ENCODE results near the gene PCDH1.

Gene PCDH1

DNA sequence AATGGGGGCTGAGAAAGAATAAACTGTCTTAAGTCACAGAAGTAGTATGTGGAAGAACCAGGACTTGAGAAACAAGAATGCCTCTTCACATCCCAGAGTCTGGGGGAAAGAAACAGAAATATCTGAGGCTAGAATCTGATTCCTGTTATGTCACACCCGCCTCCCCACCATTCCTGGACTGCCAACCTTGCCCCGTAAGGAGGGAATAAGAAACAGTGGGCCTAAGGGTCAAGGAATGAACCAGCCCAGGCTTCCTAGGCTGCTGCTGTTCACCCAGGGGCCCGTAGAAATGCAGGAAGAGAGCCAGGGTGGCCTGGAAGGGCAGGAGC, 4.3 kb downstream of the PCDH1 start:
- no peak for DNase-seq (ENCODE audit: low read depth)

DNA sequence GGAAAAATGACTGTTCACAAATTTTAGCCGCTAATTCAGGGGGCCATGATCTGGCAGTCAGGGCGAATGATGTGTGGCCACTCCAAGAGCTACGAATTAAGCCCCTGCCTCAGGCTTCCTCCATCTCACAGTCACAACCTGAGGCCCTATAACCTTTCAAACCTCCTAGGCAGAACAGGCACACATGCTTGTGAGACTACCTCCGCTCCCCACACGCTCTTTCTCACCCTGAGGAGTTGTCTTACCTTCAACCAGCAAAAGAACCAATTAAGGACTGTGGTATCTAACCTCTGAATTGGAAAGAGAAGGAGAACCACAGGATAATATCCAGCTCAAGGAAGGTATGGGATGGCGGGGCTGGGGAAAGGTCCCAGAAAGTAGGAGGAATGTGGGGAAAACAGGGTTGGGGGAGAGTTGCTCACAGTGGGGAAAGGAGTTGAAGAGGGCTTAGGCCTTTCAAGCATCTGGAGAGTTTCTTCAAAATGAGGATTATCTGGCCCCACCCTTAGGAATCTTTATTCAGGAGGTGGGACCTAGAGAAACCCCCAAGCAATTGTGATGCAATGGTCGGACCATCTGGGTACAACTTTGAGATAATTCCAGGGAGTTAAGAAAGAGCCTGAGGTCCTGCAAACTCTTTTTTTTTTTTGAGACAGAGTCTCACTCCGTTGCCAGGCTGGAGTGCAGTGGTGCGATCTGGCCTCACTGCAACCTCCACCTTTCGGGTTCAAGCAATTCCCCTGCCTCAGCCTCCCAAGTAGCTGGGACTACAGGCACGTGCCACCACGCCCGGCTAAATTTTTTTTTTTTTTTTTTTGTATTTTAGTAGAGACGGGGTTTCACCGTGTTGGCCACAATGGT, 5.5 kb downstream of the PCDH1 start:
- DNase-seq (ENCODE audit: low read depth), result no peak

DNA sequence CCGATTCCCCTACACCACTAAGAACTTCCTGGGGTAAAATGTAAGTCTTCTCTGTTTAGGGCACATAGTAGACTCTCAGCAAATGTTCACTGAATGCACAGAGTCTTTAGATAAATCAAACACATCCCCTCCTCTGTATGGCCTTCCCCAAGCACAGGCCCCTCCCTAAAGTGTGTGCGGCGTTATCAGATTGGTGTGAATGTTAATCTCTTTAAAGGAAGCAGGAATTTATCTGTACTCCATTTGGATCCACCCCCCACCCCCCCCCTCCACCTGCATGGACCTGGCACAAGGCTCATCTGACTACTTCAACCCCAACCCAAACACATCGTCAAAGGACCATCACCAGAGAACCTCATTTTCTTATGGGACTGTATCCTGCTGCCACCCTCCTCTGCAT, 6.3 kb downstream of the PCDH1 start:
- DNase-seq (ENCODE audit: low read depth), result no peak

DNA sequence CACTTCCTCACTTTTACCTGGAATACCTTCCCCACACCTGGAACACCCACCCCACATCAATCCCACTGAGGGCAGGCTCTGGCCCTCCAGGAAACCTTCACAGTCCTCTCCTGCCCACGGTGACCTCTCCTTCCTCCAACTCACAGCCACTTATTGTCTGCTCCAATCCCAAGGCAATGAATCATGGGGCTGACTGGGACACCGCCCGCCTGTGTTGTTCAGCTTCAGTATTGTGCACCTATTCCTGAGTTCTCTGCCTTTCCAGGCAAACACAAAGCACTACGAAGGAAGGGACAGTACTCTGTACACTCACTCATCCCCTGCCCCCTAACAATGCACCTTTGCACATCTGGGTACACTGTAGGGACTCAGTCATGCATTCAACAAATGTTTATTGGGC, 7.3 kb downstream of the PCDH1 start:
- no peak for DNase-seq (ENCODE audit: low read depth)

DNA sequence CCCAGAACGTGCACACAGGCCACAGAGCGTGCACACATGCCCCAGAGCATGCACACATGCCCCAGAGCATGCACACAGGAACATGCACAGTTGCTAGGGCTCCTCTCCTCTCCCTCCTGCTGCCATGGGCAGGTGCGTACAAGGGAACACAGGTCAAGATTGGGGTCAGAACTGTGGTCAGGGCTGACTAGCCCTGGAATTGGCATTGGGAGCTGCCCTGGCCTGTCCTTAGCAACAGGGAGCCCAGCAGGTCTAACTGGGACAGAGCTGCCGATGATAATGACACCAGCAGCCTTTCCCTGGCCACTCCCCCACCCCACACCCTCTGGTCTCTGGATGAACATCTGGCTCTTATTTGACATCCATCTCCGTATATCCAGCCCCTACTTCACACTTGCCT, 8.0 kb downstream of the PCDH1 start:
- no peak for DNase-seq (ENCODE audit: low read depth)

DNA sequence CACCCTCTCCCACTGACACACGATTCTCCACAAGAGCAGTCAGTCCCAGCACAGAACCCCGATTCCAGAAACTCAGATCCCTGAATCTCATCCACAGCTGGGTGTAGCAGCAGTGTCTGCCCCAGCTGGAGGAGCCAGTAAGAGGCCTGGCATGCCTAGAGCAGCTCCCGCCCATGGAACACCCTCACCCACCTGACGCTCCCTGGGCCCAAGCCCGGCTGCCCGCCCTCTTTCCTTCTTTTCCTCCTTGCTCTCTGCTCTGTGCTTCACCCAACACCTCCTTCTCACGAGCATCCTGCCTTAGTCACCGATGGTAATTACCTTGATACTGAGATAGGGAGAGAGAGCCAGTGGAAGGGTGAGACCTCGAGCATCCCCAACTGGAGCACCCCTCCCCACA, 8.7 kb downstream of the PCDH1 start:
- no peak for DNase-seq (ENCODE audit: low read depth)

DNA sequence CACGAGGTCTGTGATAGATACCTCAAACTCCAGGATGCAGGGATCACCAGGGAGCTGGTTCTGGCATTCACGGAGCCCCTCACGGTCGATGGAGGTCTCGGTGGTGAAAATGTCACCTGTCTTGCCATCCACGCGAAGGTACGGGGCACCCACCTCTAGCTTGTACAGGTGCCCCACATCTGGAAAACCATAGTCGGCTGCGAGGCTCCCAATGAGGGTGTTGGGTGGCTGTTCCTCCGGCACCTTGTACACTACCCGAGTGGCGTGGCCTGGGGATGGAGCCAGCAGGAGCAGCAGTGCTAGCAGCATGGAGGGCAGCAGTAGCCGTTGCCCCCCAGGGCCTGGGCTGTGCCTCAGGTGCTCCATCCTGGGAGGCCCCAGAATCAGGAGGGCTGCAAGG, 9.2 kb downstream of the PCDH1 start:
- DNase-seq (ENCODE audit: low read depth), result no peak

DNA sequence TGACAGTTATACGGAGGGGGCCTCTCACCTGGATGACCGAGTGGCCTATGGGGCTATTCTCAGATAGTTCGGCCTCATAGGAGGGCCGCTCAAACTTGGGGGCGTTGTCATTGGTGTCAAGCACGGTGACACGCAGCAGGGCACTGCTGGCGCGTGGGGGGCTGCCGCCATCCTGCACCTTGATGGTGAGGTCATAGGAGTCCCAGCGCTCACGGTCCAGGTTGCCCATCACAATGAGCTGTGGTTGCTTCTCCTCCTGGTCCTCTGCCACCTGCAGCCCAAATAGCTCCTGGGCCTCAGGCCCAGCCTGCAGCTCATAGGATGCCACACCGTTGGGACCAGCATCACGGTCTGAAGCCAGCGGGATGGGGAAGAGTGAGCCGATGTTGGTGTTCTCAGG, 9.7 kb downstream of the PCDH1 start:
- no peak for DNase-seq (ENCODE audit: low read depth)

DNA sequence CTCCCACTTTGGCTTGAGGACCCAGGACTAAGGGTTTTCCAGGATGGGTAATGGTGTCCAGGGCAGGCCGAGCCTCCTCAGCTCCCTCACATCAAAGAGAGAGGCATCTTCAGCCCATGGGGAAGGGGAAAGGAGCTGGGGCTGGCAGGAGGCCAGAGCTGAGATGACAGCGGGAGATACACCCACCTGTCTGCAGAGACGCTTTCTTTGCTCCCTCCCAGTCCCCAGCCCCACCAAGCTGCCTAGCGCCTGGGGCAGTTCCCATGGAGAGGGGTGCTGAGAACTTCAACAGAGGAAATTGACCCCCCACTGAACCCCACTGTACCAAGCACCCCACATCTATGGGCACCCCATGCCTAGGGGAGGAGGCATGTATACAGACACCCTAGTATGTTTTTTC, 10.6 kb downstream of the PCDH1 start:
- no peak for DNase-seq (ENCODE audit: low read depth)

DNA sequence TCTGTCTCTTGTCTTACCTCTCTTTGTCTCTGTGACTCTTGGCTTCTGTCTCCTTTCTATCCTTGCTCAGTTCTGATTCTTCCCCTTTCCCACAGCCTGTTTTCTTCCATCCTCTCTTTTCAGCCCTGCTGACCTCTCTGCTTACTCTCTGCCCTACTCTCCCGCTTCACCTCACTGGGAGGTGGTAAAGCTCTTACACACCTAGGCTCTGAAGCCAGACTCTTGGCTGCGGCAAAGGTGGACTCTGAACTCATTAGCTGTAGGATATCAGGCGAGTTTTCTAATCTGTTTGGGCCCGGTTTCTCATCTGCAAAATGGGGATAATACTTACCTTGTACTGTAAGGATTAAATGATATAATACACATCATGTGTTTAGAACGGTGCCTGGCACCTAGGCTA, 11.1 kb downstream of the PCDH1 start:
- DNase-seq (ENCODE audit: low read depth), result no peak

DNA sequence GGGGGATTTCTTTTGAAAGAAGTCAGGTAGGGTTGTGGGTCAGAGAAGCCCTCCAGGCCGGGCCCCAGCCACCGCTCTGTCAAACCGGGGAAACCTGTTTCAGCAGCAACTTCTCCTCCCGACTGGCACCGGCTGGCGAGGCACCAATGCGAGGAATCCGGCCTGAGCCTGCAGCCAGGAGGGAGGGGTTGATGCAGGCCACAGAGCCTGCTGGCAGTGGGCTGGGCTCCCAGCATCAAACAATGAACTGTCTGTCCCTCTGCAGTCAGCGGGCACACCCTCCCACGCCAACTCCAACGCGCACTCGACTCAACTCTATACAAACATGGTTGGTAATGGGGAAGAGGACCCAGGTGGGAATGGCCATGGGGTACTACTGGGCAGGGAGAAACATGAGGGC, 12.1 kb downstream of the PCDH1 start:
- no peak for DNase-seq (ENCODE audit: low read depth)

DNA sequence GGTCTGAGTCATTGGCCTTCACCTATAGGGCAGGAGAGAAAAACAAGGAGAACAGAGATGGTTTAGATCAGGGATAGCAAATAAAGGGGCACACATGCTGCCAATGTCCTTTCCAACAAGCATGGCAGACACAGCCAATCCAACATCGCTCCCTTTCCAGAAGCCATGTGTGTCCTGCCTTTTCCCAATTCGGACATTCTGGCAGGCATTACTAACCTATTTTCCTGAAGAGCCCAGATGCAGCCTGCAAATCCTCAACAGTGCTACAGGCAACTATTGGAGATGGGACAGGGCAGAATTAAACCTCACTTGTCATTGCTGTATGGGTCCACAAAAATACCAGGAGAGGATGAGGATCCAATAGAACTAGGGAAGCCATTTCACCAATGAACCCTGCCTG, 12.8 kb downstream of the PCDH1 start:
- DNase-seq (ENCODE audit: low read depth), result no peak

DNA sequence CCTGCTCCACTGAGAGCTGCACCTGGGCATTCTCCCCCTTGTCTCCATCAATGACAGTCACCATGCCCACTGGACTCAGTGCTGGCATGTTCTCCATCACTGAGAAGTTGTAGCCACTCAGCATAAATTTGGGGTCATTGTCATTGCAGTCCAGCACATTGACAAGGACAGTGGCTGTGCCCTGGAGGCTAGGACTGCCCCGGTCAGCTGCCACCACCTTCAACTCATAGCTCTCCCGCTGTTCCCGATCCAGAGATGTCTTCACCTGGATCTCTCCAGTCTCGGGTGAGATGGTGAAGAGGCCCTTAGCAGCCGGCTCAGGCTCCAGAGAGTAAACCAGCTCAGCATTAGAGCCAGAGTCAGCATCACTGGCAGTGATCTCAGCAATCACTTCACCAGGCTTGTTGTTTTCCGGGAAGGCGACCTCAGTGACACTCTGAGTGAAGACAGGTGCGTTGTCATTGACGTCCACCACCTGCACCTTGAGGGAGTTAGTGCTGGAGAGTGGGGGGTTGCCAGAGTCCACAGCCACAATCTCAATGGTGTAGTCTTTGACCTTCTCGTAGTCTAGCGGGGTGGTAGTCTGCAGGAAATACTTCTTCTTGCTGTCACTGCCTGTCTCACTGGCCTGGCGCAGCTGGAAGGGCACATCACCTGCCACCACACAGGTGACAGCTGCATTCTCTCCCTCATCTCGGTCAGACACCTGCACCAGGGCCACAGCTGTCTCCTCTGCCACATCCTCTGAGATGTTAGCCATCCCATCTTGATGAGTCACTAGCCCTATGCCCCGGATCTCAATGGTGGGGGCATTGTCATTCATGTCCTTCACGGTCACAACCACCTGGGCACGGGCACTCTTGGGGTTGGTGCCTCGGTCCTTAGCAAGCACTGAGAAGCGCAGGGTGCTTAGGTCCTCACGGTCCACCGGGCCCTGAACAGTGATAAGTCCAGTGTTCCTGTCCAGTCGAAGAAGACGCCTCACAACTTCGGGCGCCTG, 13.5 kb downstream of the PCDH1 start:
- DNase-seq (ENCODE audit: low read depth), result no peak

DNA sequence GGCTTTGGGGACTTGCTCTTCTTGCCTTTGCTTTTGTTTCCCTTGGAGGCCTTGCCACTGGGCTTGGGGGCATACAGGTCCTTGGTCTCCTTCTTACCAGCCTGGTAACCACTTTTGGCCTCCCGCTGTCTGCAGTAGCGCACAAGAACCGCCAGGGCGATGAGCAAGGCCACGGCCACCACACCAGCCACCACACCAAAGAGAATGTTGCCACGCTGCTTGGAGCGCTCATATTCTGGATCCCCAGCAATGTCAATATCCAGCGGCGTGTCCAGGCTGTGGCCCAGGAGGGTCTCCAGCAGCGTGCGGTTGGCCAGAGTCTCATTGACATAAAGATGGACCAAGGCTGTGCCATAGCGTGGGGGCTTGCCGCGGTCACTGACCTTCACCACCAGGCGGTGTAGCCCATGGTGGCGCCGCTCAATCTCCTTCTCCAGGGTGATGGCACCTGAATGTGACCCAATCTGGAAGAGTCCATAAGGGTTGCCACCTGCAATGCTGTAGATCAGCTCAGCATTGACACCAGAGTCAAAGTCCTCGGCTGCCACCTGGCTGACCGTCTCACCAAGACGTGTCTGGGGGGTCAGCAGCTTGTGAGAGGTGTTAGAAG, 14.5 kb downstream of the PCDH1 start:
- no peak for DNase-seq (ENCODE audit: low read depth)

DNA sequence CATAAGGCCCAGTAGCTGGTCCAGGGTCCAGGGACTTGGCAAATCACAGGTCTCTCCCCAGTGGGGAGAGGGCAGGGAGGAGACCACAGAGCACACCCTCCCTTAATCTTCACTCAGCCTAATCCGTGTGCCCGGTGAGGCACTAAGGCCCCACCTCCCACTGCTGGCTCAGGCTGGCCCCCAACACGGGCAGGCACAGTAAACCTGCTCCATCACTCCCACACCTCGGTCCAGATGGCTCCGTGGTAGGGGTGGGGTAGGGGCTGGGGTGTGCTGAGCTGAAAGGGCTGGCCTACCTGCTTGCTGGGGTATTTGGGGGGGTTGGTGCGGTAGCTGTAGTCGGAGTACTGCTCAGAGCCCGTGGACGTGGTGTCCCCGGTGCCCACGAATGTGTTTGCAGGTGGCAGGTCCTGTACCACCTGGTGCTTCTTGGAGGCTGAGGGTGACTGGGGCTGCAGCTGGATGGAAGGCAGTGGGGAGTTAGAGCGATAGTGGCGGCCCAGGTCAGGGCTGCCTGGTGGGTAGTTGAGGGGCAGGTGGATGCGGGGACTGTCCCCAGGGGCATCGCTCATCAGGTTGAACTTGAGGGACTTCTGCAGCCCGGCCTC, 15.2 kb downstream of the PCDH1 start:
- DNase-seq (ENCODE audit: low read depth), result no peak

DNA sequence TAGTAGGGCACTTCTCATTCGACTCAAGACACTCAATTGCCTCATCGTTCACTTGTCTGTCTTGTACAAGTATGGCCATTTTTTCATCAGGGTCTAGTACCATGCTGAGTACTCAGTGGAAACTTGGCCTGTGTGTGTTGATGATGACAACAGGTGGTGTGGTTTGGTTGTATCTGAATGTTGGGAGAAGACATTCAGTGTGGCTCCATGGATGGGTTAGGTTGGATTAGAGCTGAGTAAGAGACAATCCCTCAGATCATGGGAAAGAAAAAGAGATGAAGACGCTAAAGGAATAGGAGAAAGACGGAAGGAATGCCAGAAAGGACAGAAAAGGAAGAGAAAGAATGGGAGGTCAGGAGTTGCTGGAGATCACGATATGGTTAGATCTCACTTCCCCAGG, 17.0 kb downstream of the PCDH1 start:
- DNase-seq (ENCODE audit: low read depth), result no peak

DNA sequence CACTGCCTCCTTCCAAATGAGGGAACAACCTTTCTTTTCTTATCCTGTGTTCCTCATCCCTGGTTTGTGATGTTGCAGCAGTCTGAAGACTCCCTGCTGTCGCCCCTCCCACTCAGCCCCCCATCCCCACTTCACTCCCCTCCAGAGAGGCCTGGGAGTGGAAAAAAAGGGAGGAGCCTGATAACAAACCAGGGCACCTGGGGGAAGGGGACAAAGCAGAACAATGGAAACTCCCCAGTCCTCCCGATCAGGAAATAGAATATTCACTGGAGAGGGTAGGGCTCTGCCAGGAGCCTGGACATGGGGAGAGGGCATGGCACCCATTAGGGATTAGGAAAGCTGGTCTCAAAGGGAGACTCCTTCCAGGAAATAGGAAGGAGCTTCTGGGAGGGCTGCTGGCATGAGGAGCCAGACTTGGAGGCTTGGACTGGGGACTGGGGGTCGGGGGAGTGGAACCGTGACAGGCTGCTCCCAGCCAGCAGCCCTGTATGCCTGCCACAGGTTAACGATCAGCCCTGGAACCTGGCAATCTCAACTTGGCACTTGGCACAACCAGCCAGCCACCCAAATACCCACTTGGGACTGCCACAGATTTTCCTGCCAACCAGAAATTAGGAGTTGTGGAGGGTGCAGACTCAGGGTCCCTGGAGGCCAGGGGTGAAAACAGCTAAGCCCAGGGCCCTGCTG, 20.0 kb downstream of the PCDH1 start:
- DNase-seq (ENCODE audit: low read depth), result no peak

DNA sequence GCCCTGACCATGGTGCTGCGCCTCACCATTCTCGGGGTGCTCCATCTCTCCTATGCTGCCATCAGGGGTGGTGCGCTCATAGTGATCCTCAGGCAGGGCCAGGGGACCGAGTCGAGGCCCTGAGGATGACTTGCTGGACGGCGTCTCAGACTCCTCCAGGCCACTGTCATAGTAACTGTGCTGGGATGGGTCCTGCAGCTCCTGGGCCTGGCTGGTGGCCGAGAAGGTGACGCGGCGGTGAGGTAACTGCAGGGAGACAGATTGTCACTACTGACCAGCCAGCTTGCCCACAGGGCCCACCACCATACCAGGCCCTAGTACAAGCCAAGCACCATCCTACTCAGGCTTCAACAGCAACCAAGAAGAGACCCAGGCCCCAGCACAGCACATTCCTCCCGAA, 21.0 kb downstream of the PCDH1 start:
- no peak for DNase-seq (ENCODE audit: low read depth)

DNA sequence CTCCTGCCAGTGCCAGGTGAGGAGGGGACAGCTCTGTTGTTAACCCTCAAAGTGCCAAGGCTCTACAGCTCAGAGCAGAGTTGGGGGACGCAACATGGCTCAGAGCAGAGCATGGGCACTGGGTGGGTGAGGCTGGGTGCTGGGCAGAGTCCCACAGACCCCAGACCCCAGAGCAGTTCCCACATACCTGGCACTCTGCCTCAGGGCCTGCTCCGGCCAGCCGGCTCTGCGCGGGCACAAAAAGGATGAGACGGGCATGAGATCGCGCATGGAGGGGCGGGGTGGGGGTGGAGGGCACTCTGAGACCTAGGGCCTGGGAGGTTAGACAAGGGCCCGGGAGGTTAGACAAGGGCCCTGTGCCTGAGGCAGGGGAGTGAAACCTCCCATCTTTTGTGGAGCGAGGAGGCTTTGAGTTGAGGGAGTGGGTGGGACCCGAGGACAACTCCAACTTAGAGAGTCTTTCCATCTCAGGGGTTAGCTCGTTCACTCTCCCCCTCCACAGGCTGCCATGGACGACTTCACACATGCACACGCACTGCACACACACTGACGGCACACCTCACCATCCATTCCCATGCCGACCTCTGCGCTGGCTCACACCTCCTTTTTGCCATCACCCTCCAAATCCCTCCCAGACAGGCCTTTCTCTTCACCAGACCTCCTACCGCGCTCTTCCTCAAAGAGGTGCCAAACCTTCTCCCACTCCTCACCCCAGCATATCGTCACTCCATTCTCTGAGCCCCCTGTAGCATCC, 22.0 kb downstream of the PCDH1 start:
- DNase-seq (ENCODE audit: low read depth), result no peak

DNA sequence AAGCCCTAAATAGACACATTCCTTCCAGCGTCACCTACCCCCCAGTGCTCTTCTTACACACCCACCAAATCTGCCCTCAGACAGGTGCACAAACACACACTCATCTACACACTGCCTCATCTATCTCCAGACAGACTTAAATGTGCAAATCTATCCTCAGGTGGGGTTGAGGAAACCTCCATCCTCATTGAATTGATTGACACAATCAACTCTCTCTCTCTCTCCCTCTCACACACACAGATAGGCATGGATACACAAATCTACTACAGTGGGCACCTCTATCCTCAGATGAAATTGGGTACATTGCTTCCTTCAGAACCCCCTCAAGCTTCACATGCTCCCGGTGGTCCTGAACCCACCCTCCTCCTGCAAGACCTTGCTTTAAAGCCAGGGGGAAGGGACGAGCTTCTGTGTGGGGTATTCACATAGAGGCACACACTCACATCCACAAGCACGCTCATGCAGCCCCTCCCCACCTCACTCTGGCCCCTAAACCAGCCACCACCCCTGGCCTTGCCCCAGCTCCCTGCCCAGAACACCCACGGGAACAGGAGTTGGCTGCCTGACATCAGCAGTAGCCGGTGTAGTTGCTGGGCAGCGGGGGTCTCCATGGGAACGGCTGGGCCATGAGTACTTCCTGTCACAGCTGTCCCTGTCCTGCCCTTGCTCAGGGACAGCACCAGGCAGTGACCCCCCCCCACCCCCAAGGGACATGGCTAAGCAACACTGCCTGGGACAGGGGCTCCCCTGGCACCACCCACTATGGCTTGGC, 22.8 kb downstream of the PCDH1 start:
- no peak for DNase-seq (ENCODE audit: low read depth)

All from activated T-helper 1 cell treated with Interleukin-2 at 50 U/mL for 16 hours (primary cell).